Endodermal cell (in vitro differentiated cells): ENCODE results near the gene LRMDA. TPM values are rescaled to one million over a fixed set of nuclear protein-coding genes. Genes with fewer than 3 reads are reported as not detected.

Experiments used
- DNase-seq: peaks from one replicate; pipeline ENCODE4 v3.0.0-alpha.2; 2017
- H3K27ac ChIP-seq: 2 replicates; pipeline ENCODE4 v1.5.1; 2013; ENCODE audit warnings: mild to moderate bottlenecking, low read depth, low read length, moderate library complexity
- H3K27me3 ChIP-seq: 2 replicates; pipeline ENCODE4 v1.6.1; 2013; ENCODE audit warnings: mild to moderate bottlenecking, low read length, moderate library complexity; ENCODE audit not compliant: insufficient read depth, control insufficient read depth, poor library complexity, severe bottlenecking
- H3K36me3 ChIP-seq: 2 replicates; pipeline ENCODE4 v1.7.0; 2013; ENCODE audit warnings: mild to moderate bottlenecking, low read length, moderate library complexity; ENCODE audit not compliant: control insufficient read depth, insufficient read depth
- H3K4me1 ChIP-seq: one replicate; pipeline ENCODE4 v1.7.0; 2013; ENCODE audit warnings: low read length; ENCODE audit not compliant: control insufficient read depth, insufficient read depth
- H3K4me3 ChIP-seq: 2 replicates; pipeline ENCODE4 v1.5.1; 2013; ENCODE audit warnings: mild to moderate bottlenecking, low read length, moderate library complexity
- H3K9ac ChIP-seq: 2 replicates; pipeline ENCODE4 v1.6.1; 2013; ENCODE audit warnings: mild to moderate bottlenecking, low read length, moderate library complexity; ENCODE audit not compliant: poor library complexity, severe bottlenecking; ENCODE audit errors: extremely low read depth
- H3K9me3 ChIP-seq: 2 replicates; pipeline ENCODE4 v1.6.1; 2013; ENCODE audit warnings: mild to moderate bottlenecking, low read length, moderate library complexity; ENCODE audit not compliant: control insufficient read depth
- H3K27ac Mint-ChIP-seq: 2 replicates; pipeline ENCODE4 v1.8.0; 2020; ENCODE audit warnings: mixed read lengths
- H3K27me3 Mint-ChIP-seq: 2 replicates; pipeline ENCODE4 v1.8.0; 2021; ENCODE audit warnings: mild to moderate bottlenecking, mixed read lengths; ENCODE audit not compliant: insufficient read depth
- H3K36me3 Mint-ChIP-seq: 2 replicates; pipeline ENCODE4 v1.8.0; 2020; ENCODE audit warnings: low read depth, mixed read lengths
- H3K4me1 Mint-ChIP-seq: 2 replicates; pipeline ENCODE4 v1.8.0; 2020; ENCODE audit warnings: mixed read lengths
- H3K4me3 Mint-ChIP-seq: 2 replicates; pipeline ENCODE4 v1.8.0; 2020; ENCODE audit warnings: mild to moderate bottlenecking, moderate library complexity, mixed read lengths
- H3K9me3 Mint-ChIP-seq: 2 replicates; pipeline ENCODE4 v1.8.0; 2020; ENCODE audit warnings: mild to moderate bottlenecking, mixed read lengths
- CTCF ChIP-seq: fragments of 200-600 bp; sonication (generic); conservative IDR thresholded peaks from 2 replicates; pipeline ENCODE4 v1.5.0; 2021; ENCODE audit warnings: antibody characterized with exemption, mild to moderate bottlenecking
- WGBS, 2 experiments: methylation state at CpG; one replicate each; pipeline versions ENCODE4 v1.1.5 to v1.1.7; 2013; ENCODE audit warnings: missing lambda C conversion rate in 2 of 2, mixed read lengths in 1 of 2; ENCODE audit not compliant: insufficient coverage in 1 of 2, insufficient read length in 1 of 2; 5-methylcytosine and 5-hydroxymethylcytosine counted together
- total RNA-seq, 2 donors: library from RNA; stranded (reverse); fragmentation: NEBNext Ultra II Directional in 1 of 2; extraction: Animal tissue kit (Norgen Biotek cat#: 25700) in 1 of 2; gene quantifications; 2 replicates in 1 of 2; 3 replicates in 1 of 2; pipeline ENCODE4 v1.2.1, GENCODE V29; 2021

The LRMDA gene
- total RNA-seq, 2 donors from 2014 or later = 1.7 to 5.1 TPM

GRCh38 chr10:76021398-76021797 is 590.0 kb downstream of the LRMDA start:
- WGBS, 2 experiments = 83 to 100% methylated on average over 1 of the region's 1 CpG
- Histone ChIP-seq H3K27me3 (no peaks in the 10 kb centered on the region), H3K9ac (no peak overlapping the region), H3K4me3 (no peak overlapping the region), H3K36me3 (no peaks in the 10 kb centered on the region), H3K27ac (no peak overlapping the region), H3K9me3 (no peaks in the 10 kb centered on the region), H3K4me1 (no peaks in the 10 kb centered on the region)
- no peak for DNase-seq
- Mint-ChIP-seq H3K4me3 (no peak overlapping the region), H3K9me3 (no peaks in the 10 kb centered on the region), H3K27me3 (no peaks in the 10 kb centered on the region), H3K4me1 (no peaks in the 10 kb centered on the region), H3K36me3 (no peaks in the 10 kb centered on the region), H3K27ac (no peak overlapping the region)
- TF ChIP-seq CTCF = no peak

GRCh38 chr10:76022366-76022765 is 590.9 kb downstream of the LRMDA start:
- Histone ChIP-seq H3K9ac (no peak overlapping the region), H3K36me3 (no peaks in the 10 kb centered on the region), H3K4me3 (no peak overlapping the region), H3K27me3 (no peaks in the 10 kb centered on the region), H3K27ac (no peak overlapping the region), H3K4me1 (no peaks in the 10 kb centered on the region), H3K9me3 (no peaks in the 10 kb centered on the region)
- H3K4me3 Mint-ChIP-seq = no peak overlapping the region
- no peaks in the 10 kb centered on the region for H3K4me1 Mint-ChIP-seq
- no peak for DNase-seq
- no peak for TF ChIP-seq CTCF
- WGBS, 2 experiments = 85 to 87% methylated on average over 2 of the region's 2 CpGs
- H3K27ac Mint-ChIP-seq = no peak overlapping the region
- H3K27me3 Mint-ChIP-seq = no peaks in the 10 kb centered on the region
- no peaks in the 10 kb centered on the region for H3K36me3 Mint-ChIP-seq
- H3K9me3 Mint-ChIP-seq = no peaks in the 10 kb centered on the region

- Mint-ChIP-seq H3K4me1 (no peaks in the 10 kb centered on the region), H3K27me3 (no peaks in the 10 kb centered on the region), H3K27ac (no peak overlapping the region), H3K9me3 (no peaks in the 10 kb centered on the region), H3K36me3 (no peaks in the 10 kb centered on the region), H3K4me3 (no peak overlapping the region)
- H3K27me3 ChIP-seq = no peaks in the 10 kb centered on the region
- H3K4me3 ChIP-seq = no peak overlapping the region
- TF ChIP-seq CTCF = no peak
- no peak overlapping the region for H3K9ac ChIP-seq
- H3K4me1 ChIP-seq = no peaks in the 10 kb centered on the region
- no peak overlapping the region for H3K27ac ChIP-seq
- no peaks in the 10 kb centered on the region for H3K9me3 ChIP-seq
- no peak for DNase-seq
- H3K36me3 ChIP-seq = no peaks in the 10 kb centered on the region
- 90 to 96% methylated on average over 3 to 7 of the region's 7 CpGs for WGBS, 2 experiments
Measured at GRCh38 chr10:76023007-76023406, 591.6 kb downstream of the LRMDA start.
